DOHH2 (cell line): Measurements from ENCODE around the gene ULBP2.

ENCODE experiments used
- H3F3A ChIP-seq: fragments of 200-600 bp; sonication (generic), shearing (Covaris generic); 2 replicates; pipeline ENCODE4 v1.6.0; 2016; ENCODE audit warnings: antibody characterized with exemption, mild to moderate bottlenecking; ENCODE audit not compliant: control insufficient read depth, insufficient read depth
- H3K27ac ChIP-seq: fragments of 200-600 bp; sonication (generic); 2 replicates; pipeline ENCODE4 v1.5.1; 2014; ENCODE audit warnings: low read depth, mild to moderate bottlenecking, low read length, moderate library complexity
- H3K27me3 ChIP-seq: fragments of 200-600 bp; sonication (generic); 2 replicates; pipeline ENCODE4 v1.6.1; 2014; ENCODE audit warnings: mild to moderate bottlenecking, low read length, mixed read lengths; ENCODE audit not compliant: control insufficient read depth
- H3K36me3 ChIP-seq: fragments of 200-600 bp; sonication (generic); 2 replicates; pipeline ENCODE4 v1.6.1; 2014; ENCODE audit warnings: mild to moderate bottlenecking, low read length, moderate library complexity, mixed read lengths; ENCODE audit not compliant: control insufficient read depth
- H3K4me1 ChIP-seq: fragments of 200-600 bp; sonication (generic); 2 replicates; pipeline ENCODE4 v1.6.1; 2014; ENCODE audit warnings: mild to moderate bottlenecking, low read length, mixed read lengths; ENCODE audit not compliant: control insufficient read depth
- H3K4me2 ChIP-seq: fragments of 200-600 bp; sonication (generic); 2 replicates; pipeline ENCODE4 v1.6.0; 2014; ENCODE audit warnings: mild to moderate bottlenecking, low read length, moderate library complexity
- H3K4me3 ChIP-seq: fragments of 200-600 bp; sonication (generic); 2 replicates; pipeline ENCODE4 v1.5.1; 2014; ENCODE audit warnings: mild to moderate bottlenecking, low read length, mixed read lengths
- H3K79me2 ChIP-seq: fragments of 200-600 bp; sonication (generic); 2 replicates; pipeline ENCODE4 v1.6.1; 2014; ENCODE audit warnings: mild to moderate bottlenecking, low read length, mixed read lengths; ENCODE audit not compliant: control insufficient read depth
- H3K9me2 ChIP-seq: fragments of 200-600 bp; sonication (generic); replicated peaks from 2 replicates; pipeline ENCODE4 v1.6.1; 2014; ENCODE audit warnings: mild to moderate bottlenecking, low read length, mixed read lengths; ENCODE audit not compliant: control insufficient read depth
- H3K9me3 ChIP-seq: fragments of 200-600 bp; sonication (generic); 2 replicates; pipeline ENCODE4 v1.6.1; 2014; ENCODE audit warnings: antibody characterized with exemption, low read length, mixed read lengths; ENCODE audit not compliant: control insufficient read depth, insufficient read depth
- H4K20me1 ChIP-seq: fragments of 200-600 bp; sonication (generic); 2 replicates; pipeline ENCODE4 v1.6.0; 2014; ENCODE audit warnings: low read depth, mild to moderate bottlenecking, antibody characterized with exemption, low read length, moderate library complexity; ENCODE audit not compliant: control insufficient read depth, insufficient read depth
- EZH2phosphoT487 ChIP-seq: fragments of 200-600 bp; sonication (generic); IDR thresholded peaks from 2 replicates; pipeline ENCODE4 v1.6.1; 2017; ENCODE audit warnings: borderline replicate concordance, mild to moderate bottlenecking, antibody characterized with exemption, low read length, moderate library complexity, mixed read lengths
- TF ChIP-seq, protein P1 (sequence below): fragments of 200-600 bp; sonication (generic); IDR thresholded peaks from one replicate; pipeline ENCODE4 v1.5.1; 2014; ENCODE audit warnings: antibody characterized with exemption, mild to moderate bottlenecking, low read depth, low read length; ENCODE audit not compliant: poor library complexity, severe bottlenecking

Gene ULBP2

DNA sequence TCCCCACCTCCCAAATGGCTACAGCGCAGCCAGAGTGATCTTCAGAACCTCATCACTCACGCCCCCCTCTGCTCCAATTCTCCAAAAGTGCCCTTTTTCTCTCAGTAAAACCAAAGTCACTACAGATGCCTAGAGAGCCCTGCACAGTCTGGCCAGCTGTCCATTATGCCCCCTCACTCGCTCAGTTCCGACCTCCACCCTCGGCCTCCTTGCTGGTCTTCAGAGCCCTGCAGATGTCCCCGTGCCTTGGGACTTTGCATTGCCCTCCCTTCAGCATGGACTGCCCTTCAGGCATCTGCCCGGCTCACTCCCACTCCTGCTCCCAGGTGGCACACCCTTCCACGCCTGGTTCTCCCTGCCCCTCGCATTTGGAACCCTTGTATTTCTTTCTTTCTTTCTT, 42.8 kb upstream of the ULBP2 start:
- Histone ChIP-seq H3K27ac (no peak overlapping the region), H3K27me3 (peaks cover 4% of the 10 kb centered on the region), H3K36me3 (no peaks in the 10 kb centered on the region), H4K20me1 (no peaks in the 10 kb centered on the region), H3K4me3 (no peak overlapping the region), H3F3A (no peaks in the 10 kb centered on the region), H3K9me3 (no peaks in the 10 kb centered on the region), H3K9me2 (no peaks in the 10 kb centered on the region), H3K4me2 (no peak overlapping the region), H3K4me1 (peaks cover 8% of the 10 kb centered on the region), H3K79me2 (no peaks in the 10 kb centered on the region)
- TF ChIP-seq EZH2phosphoT487: no peak
- TF ChIP-seq, protein P1, sequence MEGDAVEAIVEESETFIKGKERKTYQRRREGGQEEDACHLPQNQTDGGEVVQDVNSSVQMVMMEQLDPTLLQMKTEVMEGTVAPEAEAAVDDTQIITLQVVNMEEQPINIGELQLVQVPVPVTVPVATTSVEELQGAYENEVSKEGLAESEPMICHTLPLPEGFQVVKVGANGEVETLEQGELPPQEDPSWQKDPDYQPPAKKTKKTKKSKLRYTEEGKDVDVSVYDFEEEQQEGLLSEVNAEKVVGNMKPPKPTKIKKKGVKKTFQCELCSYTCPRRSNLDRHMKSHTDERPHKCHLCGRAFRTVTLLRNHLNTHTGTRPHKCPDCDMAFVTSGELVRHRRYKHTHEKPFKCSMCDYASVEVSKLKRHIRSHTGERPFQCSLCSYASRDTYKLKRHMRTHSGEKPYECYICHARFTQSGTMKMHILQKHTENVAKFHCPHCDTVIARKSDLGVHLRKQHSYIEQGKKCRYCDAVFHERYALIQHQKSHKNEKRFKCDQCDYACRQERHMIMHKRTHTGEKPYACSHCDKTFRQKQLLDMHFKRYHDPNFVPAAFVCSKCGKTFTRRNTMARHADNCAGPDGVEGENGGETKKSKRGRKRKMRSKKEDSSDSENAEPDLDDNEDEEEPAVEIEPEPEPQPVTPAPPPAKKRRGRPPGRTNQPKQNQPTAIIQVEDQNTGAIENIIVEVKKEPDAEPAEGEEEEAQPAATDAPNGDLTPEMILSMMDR: no peak

DNA sequence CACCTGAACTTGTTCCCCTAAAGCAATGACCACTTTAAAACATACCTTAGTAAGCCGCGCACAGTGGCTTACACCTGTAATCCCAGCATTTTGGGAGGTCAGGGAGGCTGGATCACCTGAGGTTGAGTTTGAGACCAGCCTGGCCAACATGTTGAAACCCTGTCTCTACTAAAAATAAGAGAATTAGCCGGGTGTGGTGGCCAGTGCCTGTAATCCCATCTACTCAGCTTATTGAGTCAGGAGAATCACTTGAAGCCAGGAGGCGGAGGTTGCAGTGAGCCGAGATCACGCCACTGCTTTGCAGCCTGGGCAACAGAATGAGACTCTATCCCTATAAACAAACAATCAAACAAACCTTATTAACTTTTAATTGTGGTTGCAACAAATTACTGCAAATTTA, 42.3 kb upstream of the ULBP2 start:
- Histone ChIP-seq H3K27me3 (peaks cover 4% of the 10 kb centered on the region), H3K27ac (no peak overlapping the region)
- TF ChIP-seq, protein P1: no peak
- no peak for TF ChIP-seq EZH2phosphoT487

DNA sequence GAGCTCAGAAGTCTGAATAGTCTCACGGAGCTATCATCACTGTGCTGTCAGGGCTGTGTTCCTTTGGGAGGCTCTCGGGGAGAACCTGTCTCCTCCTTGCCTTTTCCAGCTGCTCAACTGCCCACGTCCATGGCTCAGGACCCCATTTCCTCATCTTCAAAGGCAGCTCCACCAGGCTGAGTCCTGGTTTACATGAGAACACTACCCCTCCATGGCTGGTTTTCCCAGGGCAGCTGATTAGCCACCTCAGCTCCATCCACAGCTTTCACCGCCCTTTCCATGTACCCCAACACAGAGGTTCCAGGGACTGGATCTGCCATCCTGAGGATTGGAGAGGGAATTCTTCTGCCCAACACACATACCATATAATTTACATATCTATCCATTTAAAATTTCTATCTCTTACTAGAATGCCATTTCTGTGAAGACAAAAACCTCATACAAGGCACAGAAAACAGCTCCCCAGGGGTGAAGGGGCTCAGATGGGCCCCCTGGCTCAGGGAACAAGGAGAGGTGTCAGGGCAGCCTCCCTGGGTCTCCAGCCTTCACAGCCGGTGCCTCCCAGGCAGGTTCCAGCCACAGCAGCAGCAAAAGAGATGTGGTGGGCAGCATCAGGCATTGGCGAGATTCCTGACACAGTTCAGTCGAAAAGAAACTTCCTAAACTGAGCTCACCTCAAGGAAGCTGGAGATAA, 41.7 kb upstream of the ULBP2 start:
- TF ChIP-seq, protein P1: no peak
- no peak for TF ChIP-seq EZH2phosphoT487
- Histone ChIP-seq H3F3A (no peaks in the 10 kb centered on the region), H3K4me2 (no peak overlapping the region), H3K4me3 (no peak overlapping the region), H3K36me3 (no peaks in the 10 kb centered on the region), H3K9me3 (no peaks in the 10 kb centered on the region), H3K27ac (no peak overlapping the region), H3K9me2 (no peaks in the 10 kb centered on the region), H3K27me3 (peaks cover 4% of the 10 kb centered on the region), H4K20me1 (no peaks in the 10 kb centered on the region), H3K4me1 (peaks cover 7% of the 10 kb centered on the region), H3K79me2 (no peaks in the 10 kb centered on the region)

More for the DNA sequence above, 42.3 kb upstream of the ULBP2 start:
- Histone ChIP-seq H3K4me3 (no peak overlapping the region), H3K4me1 (peaks cover 8% of the 10 kb centered on the region), H3F3A (no peaks in the 10 kb centered on the region), H4K20me1 (no peaks in the 10 kb centered on the region), H3K4me2 (no peak overlapping the region), H3K9me3 (no peaks in the 10 kb centered on the region), H3K79me2 (no peaks in the 10 kb centered on the region), H3K36me3 (no peaks in the 10 kb centered on the region), H3K9me2 (no peaks in the 10 kb centered on the region)
